GM12878 (cell line): ENCODE measurements around the gene STEAP3. TPM values are rescaled to one million over a fixed set of nuclear protein-coding genes. Genes with fewer than 3 reads are reported as not detected.

Experiments used
- ATAC-seq: fragments of 200-7000 bp; cut with Tn5 transposase; 3 replicates; pipeline ENCODE4 v1.9.1; 2020; ENCODE audit warnings: mild to moderate bottlenecking, moderate library complexity
- BruUV-seq: library from RNA; stranded (reverse); fragments of 400-500 nt; replicated peaks from 2 replicates; lab custom pipeline; 2021; lab: Mats Ljungman, UMichigan
- CTCF ChIA-PET: fragments of 300-600 bp; sonication (Branson Sonifier 250); formaldehyde crosslinking; extraction: SDS; loops from one replicate; lab custom pipeline; 2021; ENCODE audit warnings: inconsistent platforms; lab: Yijun Ruan, JAX
- POLR2A ChIA-PET: fragments of 350-600 bp; formaldehyde crosslinking; extraction: SDS; loops from one replicate; lab custom pipeline; 2021; ENCODE audit warnings: inconsistent platforms; lab: Charles Lee
- RAD21 ChIA-PET: fragments of 300-600 bp; sonication (Branson Sonifier 250); formaldehyde crosslinking; loops from one replicate; lab custom pipeline; 2023; ENCODE audit warnings: antibody characterized with exemption; ENCODE audit not compliant: unreplicated experiment; lab: Charles Lee
- SMC1A ChIA-PET: fragments of 300-600 bp; sonication (Branson Sonifier 250); formaldehyde crosslinking; loops from one replicate; lab custom pipeline; 2023; ENCODE audit not compliant: unreplicated experiment, uncharacterized antibody; lab: Charles Lee
- DNase-seq: peaks from one replicate; pipeline ENCODE4 v3.0.0-alpha.2; 2011; ENCODE audit warnings: low read depth, low spot score
- FAIRE-seq: peaks from 3 replicates; lab custom pipeline; 2011; peaks lifted over from hg19 to GRCh38; lab: Jason Lieb, UNC
- H2AFZ ChIP-seq: 2 replicates; pipeline ENCODE4 v1.6.0; 2011; ENCODE audit warnings: low read depth, low read length, control low read depth; ENCODE audit not compliant: control insufficient read depth
- H3K27ac ChIP-seq: 2 replicates; pipeline ENCODE4 v1.5.1; 2011; ENCODE audit warnings: control low read depth; ENCODE audit not compliant: control insufficient read depth, insufficient read depth
- H3K27me3 ChIP-seq, 2 experiments: replicated peaks in 1 of 2; 2 replicates each; pipeline versions ENCODE4 v1.6.0 to v1.6.1; 2011; ENCODE audit warnings: low read length in 1 of 2; ENCODE audit not compliant: control insufficient read depth in 2 of 2, insufficient read depth in 2 of 2
- H3K36me3 ChIP-seq, 2 experiments: 2 replicates each; pipeline ENCODE4 v1.5.1; 2011; ENCODE audit warnings: low read length in 1 of 2; ENCODE audit not compliant: control insufficient read depth in 2 of 2, insufficient read depth in 2 of 2
- H3K4me1 ChIP-seq: 2 replicates; pipeline ENCODE4 v1.6.1; 2011; ENCODE audit warnings: mild to moderate bottlenecking, low read length, moderate library complexity, mixed read lengths; ENCODE audit not compliant: control insufficient read depth, insufficient read depth
- H3K4me2 ChIP-seq: 2 replicates; pipeline ENCODE4 v1.6.0; 2011; ENCODE audit warnings: control low read depth; ENCODE audit not compliant: control insufficient read depth, insufficient read depth
- H3K4me3 ChIP-seq: fragments of 200-600 bp; sonication (generic); 2 replicates; pipeline ENCODE4 v1.5.1; 2016
- H3K79me2 ChIP-seq: 2 replicates; pipeline ENCODE4 v1.6.0; 2011; ENCODE audit warnings: low read length; ENCODE audit not compliant: control insufficient read depth, insufficient read depth
- H3K9ac ChIP-seq: 2 replicates; pipeline ENCODE4 v1.8.0; 2011; ENCODE audit warnings: low read length, control low read depth, mixed read lengths; ENCODE audit not compliant: control insufficient read depth, insufficient read depth
- H3K9me3 ChIP-seq: replicated peaks from 3 replicates; pipeline ENCODE4 v1.5.1; 2011; ENCODE audit warnings: mild to moderate bottlenecking, low read length; ENCODE audit not compliant: control insufficient read depth, insufficient read depth
- H4K20me1 ChIP-seq: 2 replicates; pipeline ENCODE4 v1.6.0; 2011; ENCODE audit not compliant: control insufficient read depth, insufficient read depth
- CBX3 ChIP-seq: fragments of 200-600 bp; sonication (generic); IDR thresholded peaks from 2 replicates; pipeline ENCODE4 v1.6.1; 2016; ENCODE audit warnings: low read depth, borderline replicate concordance
- IKZF1 ChIP-seq: fragments of 450-650 bp; conservative IDR thresholded peaks from 2 replicates; pipeline ENCODE4 v1.6.1; 2017; ENCODE audit warnings: antibody characterized with exemption, mild to moderate bottlenecking
- SIN3A ChIP-seq: IDR thresholded peaks from 2 replicates; pipeline ENCODE4 v1.6.1; 2012; ENCODE audit warnings: low read depth, low read length, improper control_type of control experiment
- SIX5 ChIP-seq: IDR thresholded peaks from 2 replicates; pipeline ENCODE4 v1.6.1; 2011; ENCODE audit warnings: mild to moderate bottlenecking, low read depth, low read length, moderate library complexity; ENCODE audit not compliant: severe bottlenecking
- SPI1 ChIP-seq: IDR thresholded peaks from 2 replicates; pipeline ENCODE4 v1.6.1; 2011; ENCODE audit warnings: low read depth, mild to moderate bottlenecking, low read length, moderate library complexity, borderline replicate concordance; ENCODE audit not compliant: insufficient read depth
- WGBS: methylation state at CpG from one replicate; pipeline ENCODE4 v1.1.6; 2016; ENCODE audit warnings: low lambda C conversion rate; ENCODE audit not compliant: insufficient replicate concordance, insufficient coverage; ENCODE audit errors: missing lambda C conversion rate; 5-methylcytosine and 5-hydroxymethylcytosine counted together
- in situ Hi-C: fragments of 300-500 bp; cut with MboI; formaldehyde crosslinking; loops from 9 replicates; pipeline ENCODE4 v1.14.3; 2018; ENCODE audit warnings: mixed read lengths
- intact Hi-C: fragments of 100-400 bp; cut with micrococcal nuclease; formaldehyde crosslinking; loops from one replicate; pipeline ENCODE4 v1.14.2; 2022; ENCODE audit not compliant: unreplicated experiment
- polyA plus RNA-seq, 11 experiments: library from polyadenylated mRNA; depleted of rRNA in 4 of 11; unstranded in 6 of 11; stranded (reverse) in 5 of 11; fragments of >200 nt; fragmentation: Nextera tagmentation in 4 of 11; fragmentation: Illumina TruSeq in 1 of 11; extraction: Ambion mirVana in 4 of 11; extraction: Trizol in 1 of 11; gene quantifications; 1 replicate in 1 of 11; 2 replicates in 10 of 11; pipeline versions ENCODE4 v1.2.1 to v1.2.3, GENCODE V29; 2011 to 2016; ENCODE audit warnings: inconsistent platforms in 2 of 11, missing spikeins in 2 of 11, low read depth in 1 of 11
- total RNA-seq, 4 experiments: library from RNA; depleted of rRNA in 3 of 4; stranded (reverse); fragments of >200 nt in 3 of 4; fragmentation: Illumina TruSeq in 1 of 4; extraction: Trizol in 1 of 4; gene quantifications; 2 replicates each; pipeline versions ENCODE4 v1.2.1 to v1.2.3, GENCODE V29; 2013 to 2021
- TF ChIP-seq, protein P1 (sequence below): fragments of 450-650 bp; IDR thresholded peaks from 2 replicates; pipeline ENCODE4 v1.6.1; 2017; ENCODE audit warnings: borderline replicate concordance

The STEAP3 gene
- total and polyA plus RNA-seq, 10 of the 15 experiments (the other 5 are each of a cell fraction or from before 2014, with no cell fraction given): 0.42 to 8.3 (median 4.8) TPM

- ATAC-seq (no peak), FAIRE-seq (no peak), DNase-seq (no peak)
- Histone ChIP-seq H3K27me3 (no peaks in the 10 kb centered on the region; a peak in 1 of 4 replicates), H3K9ac (no peak overlapping the region), H3K27ac (no peak overlapping the region), H4K20me1 (no peaks in the 10 kb centered on the region), H3K4me2 (no peak overlapping the region), H3K9me3 (no peaks in the 10 kb centered on the region), H2AFZ (no peak overlapping the region), H3K36me3 (no peaks in the 10 kb centered on the region), H3K79me2 (no peaks in the 10 kb centered on the region), H3K4me3 (no peak overlapping the region), H3K4me1 (no peaks in the 10 kb centered on the region)
- SMC1A ChIA-PET: interaction anchor here (0.6 kb wide), 1 partner anchor 294 kb away, joined by 3 read pairs; no protein-coding TSS in a partner anchor
- WGBS: 34% methylated on average over 10 of the region's 10 CpGs
- no peak for TF ChIP-seq SIX5
- no peak for TF ChIP-seq SIN3A
- TF ChIP-seq IKZF1: no peak
- TF ChIP-seq, protein P1, sequence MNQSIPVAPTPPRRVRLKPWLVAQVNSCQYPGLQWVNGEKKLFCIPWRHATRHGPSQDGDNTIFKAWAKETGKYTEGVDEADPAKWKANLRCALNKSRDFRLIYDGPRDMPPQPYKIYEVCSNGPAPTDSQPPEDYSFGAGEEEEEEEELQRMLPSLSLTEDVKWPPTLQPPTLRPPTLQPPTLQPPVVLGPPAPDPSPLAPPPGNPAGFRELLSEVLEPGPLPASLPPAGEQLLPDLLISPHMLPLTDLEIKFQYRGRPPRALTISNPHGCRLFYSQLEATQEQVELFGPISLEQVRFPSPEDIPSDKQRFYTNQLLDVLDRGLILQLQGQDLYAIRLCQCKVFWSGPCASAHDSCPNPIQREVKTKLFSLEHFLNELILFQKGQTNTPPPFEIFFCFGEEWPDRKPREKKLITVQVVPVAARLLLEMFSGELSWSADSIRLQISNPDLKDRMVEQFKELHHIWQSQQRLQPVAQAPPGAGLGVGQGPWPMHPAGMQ: no peak
- no peak for TF ChIP-seq CBX3
- TF ChIP-seq SPI1: no peak
- intact Hi-C loops: no loop called here
- RAD21 ChIA-PET: interaction anchor here (0.8 kb wide), 1 partner anchor 295 kb away, joined by 3 read pairs; no protein-coding TSS in a partner anchor
- CTCF ChIA-PET: no interaction called here
- in situ Hi-C loops: no loop called here
- BruUV-seq: no TSS peak
- POLR2A ChIA-PET: no interaction called here
Observed at GRCh38 chr2:119181391-119181790, 42.2 kb upstream of the STEAP3 start.
